ENCODE data around the gene TERC. TPM values are rescaled to one million over a fixed set of nuclear protein-coding genes. Genes with fewer than 3 reads are reported as not detected.

Gene TERC
- total RNA-seq, 1 donor from 2014 or later = 6.4 TPM

GRCh38 chr3:169790687-169791429, 26.0 kb upstream of the TERC start:
- DNase-seq = no peak
- Mint-ChIP-seq H3K36me3 (ENCODE audit: unreplicated experiment) (no peaks in the 10 kb centered on the region), H3K4me1 (ENCODE audit: low read depth, unreplicated experiment) (no peaks in the 10 kb centered on the region), H3K27me3 (ENCODE audit: unreplicated experiment) (no peaks in the 10 kb centered on the region), H3K9me3 (ENCODE audit: unreplicated experiment) (no peaks in the 10 kb centered on the region), H3K27ac (ENCODE audit: unreplicated experiment) (no peak overlapping the region), H3K4me3 (ENCODE audit: unreplicated experiment) (no peak overlapping the region)
- TF ChIP-seq CTCF (IDR thresholded peaks at IDR 0.05; ENCODE audit: partially characterized antibody, unreplicated experiment) = no peak

- Mint-ChIP-seq H3K4me3 (ENCODE audit: unreplicated experiment) (no peak overlapping the region), H3K36me3 (ENCODE audit: unreplicated experiment) (no peaks in the 10 kb centered on the region), H3K4me1 (ENCODE audit: low read depth, unreplicated experiment) (no peaks in the 10 kb centered on the region), H3K27me3 (ENCODE audit: unreplicated experiment) (no peaks in the 10 kb centered on the region), H3K9me3 (ENCODE audit: unreplicated experiment) (no peaks in the 10 kb centered on the region), H3K27ac (ENCODE audit: unreplicated experiment) (no peak overlapping the region)
- no peak for TF ChIP-seq CTCF (IDR thresholded peaks at IDR 0.05; ENCODE audit: partially characterized antibody, unreplicated experiment)
- DNase-seq = no peak
Observed at GRCh38 chr3:169790219-169790618, 25.4 kb upstream of the TERC start.

- TF ChIP-seq CTCF (IDR thresholded peaks at IDR 0.05; ENCODE audit: partially characterized antibody, unreplicated experiment) = no peak
- no peak for DNase-seq
- Mint-ChIP-seq H3K4me1 (ENCODE audit: low read depth, unreplicated experiment) (no peaks in the 10 kb centered on the region), H3K36me3 (ENCODE audit: unreplicated experiment) (no peaks in the 10 kb centered on the region), H3K9me3 (ENCODE audit: unreplicated experiment) (no peaks in the 10 kb centered on the region), H3K27ac (ENCODE audit: unreplicated experiment) (no peak overlapping the region), H3K4me3 (ENCODE audit: unreplicated experiment) (no peak overlapping the region), H3K27me3 (ENCODE audit: unreplicated experiment) (no peaks in the 10 kb centered on the region)
Observed at GRCh38 chr3:169787791-169788190, 22.9 kb upstream of the TERC start.

DNA sequence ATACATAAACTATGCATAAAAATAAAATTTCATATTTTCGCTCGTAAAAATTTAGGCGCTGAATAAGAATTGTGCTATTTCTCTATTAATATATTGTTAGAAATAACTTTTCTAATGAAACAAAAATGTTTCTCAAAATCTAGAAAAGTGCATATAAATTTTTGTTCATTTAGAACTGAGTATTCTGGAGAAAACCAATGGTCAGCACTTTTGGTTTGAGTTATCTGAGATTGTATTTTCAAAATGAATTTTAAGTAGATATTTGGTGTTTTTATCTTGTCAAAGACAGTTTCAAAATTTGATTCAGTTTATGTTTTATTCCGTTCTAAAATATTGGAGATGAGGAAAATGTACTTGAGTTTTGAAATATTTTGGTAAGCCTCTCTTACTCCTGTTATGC, 22.3 kb upstream of the TERC start:
- Mint-ChIP-seq H3K9me3 (ENCODE audit: unreplicated experiment) (no peaks in the 10 kb centered on the region), H3K4me1 (ENCODE audit: low read depth, unreplicated experiment) (no peaks in the 10 kb centered on the region), H3K27me3 (ENCODE audit: unreplicated experiment) (no peaks in the 10 kb centered on the region), H3K36me3 (ENCODE audit: unreplicated experiment) (no peaks in the 10 kb centered on the region), H3K27ac (ENCODE audit: unreplicated experiment) (no peak overlapping the region), H3K4me3 (ENCODE audit: unreplicated experiment) (no peak overlapping the region)
- no peak for TF ChIP-seq CTCF (IDR thresholded peaks at IDR 0.05; ENCODE audit: partially characterized antibody, unreplicated experiment)
- DNase-seq = no peak

GRCh38 chr3:169781209-169781855, 16.5 kb upstream of the TERC start:
- H3K27ac Mint-ChIP-seq (ENCODE audit: unreplicated experiment) = no peak overlapping the region
- no peaks in the 10 kb centered on the region for H3K9me3 Mint-ChIP-seq (ENCODE audit: unreplicated experiment)
- no peaks in the 10 kb centered on the region for H3K36me3 Mint-ChIP-seq (ENCODE audit: unreplicated experiment)
- H3K4me1 Mint-ChIP-seq (ENCODE audit: low read depth, unreplicated experiment) = no peaks in the 10 kb centered on the region
- no peak overlapping the region for H3K4me3 Mint-ChIP-seq (ENCODE audit: unreplicated experiment)
- TF ChIP-seq CTCF (IDR thresholded peaks at IDR 0.05; ENCODE audit: partially characterized antibody, unreplicated experiment) = no peak
- DNase-seq = no peak
- H3K27me3 Mint-ChIP-seq (ENCODE audit: unreplicated experiment) = no peaks in the 10 kb centered on the region

All from glutamatergic neuron (in vitro differentiated cells).